PFSK-1 (cell line): ENCODE results near the gene MBD4.

Source experiments
- POLR2AphosphoS5 ChIP-seq: IDR thresholded peaks from 2 replicates; pipeline ENCODE4 v1.6.1; 2012; ENCODE audit warnings: low read depth, mild to moderate bottlenecking, control low read depth, low read length, moderate library complexity
- REST ChIP-seq, 2 experiments: IDR thresholded peaks; 2 replicates each; pipeline versions ENCODE4 v1.6.1 to v1.8.0; 2011 to 2012; ENCODE audit warnings: low read depth in 2 of 2, low read length in 2 of 2, control low read depth in 1 of 2, inconsistent platforms in 1 of 2, mild to moderate bottlenecking in 1 of 2, moderate library complexity in 1 of 2; ENCODE audit not compliant: insufficient read depth in 1 of 2
- SIN3A ChIP-seq: IDR thresholded peaks from 2 replicates; pipeline ENCODE4 v1.6.1; 2012; ENCODE audit warnings: mild to moderate bottlenecking, low read length, moderate library complexity, borderline replicate concordance; ENCODE audit not compliant: insufficient read depth
- TAF1 ChIP-seq: IDR thresholded peaks from 2 replicates; pipeline ENCODE4 v1.6.1; 2012; ENCODE audit warnings: low read length, control low read depth, borderline replicate concordance; ENCODE audit not compliant: insufficient read depth

GRCh38 chr3:129460155-129460554, 20.4 kb upstream of the MBD4 start:
- TF ChIP-seq TAF1 (no peak), REST (IDR thresholded peaks at IDR 0.05; ENCODE audit: insufficient read depth in 1 of 2, low read depth in 2 of 2, low read length in 2 of 2) (no peak), POLR2AphosphoS5 (no peak), SIN3A (no peak)
